EH (cell line): Measurements from ENCODE around the gene LRP2BP.
"Not testable (repeated sequence)": the region's sequence is repeated elsewhere in the genome, so short reads cannot be mapped to it uniquely, and the experiment has no call there.

Experiments used
- DNase-seq: peaks from one replicate; pipeline ENCODE4 v3.0.0-alpha.2; 2015; ENCODE audit warnings: low read depth

The LRP2BP gene

GRCh38 chr4:185395956-185396723, 416 bp upstream of the LRP2BP start:
- DNase-seq: peak; percentile 98

GRCh38 chr4:185394568-185395237, 1.0 kb downstream of the LRP2BP start:
- DNase-seq: peak; percentile 30

- no peak for DNase-seq
These were observed 3.6 kb downstream of the LRP2BP start for GRCh38 chr4:185392156-185392555.

- no peak for DNase-seq
These were observed 4.8 kb downstream of the LRP2BP start for GRCh38 chr4:185390941-185391340.

GRCh38 chr4:185387957-185388356, 7.8 kb downstream of the LRP2BP start:
- no peak for DNase-seq

- peak; percentile 54 for DNase-seq
These were observed 10.8 kb downstream of the LRP2BP start for GRCh38 chr4:185384930-185385331.

GRCh38 chr4:185384061-185384460, 11.7 kb downstream of the LRP2BP start:
- DNase-seq: no peak

- no peak for DNase-seq
These were observed 12.3 kb downstream of the LRP2BP start for GRCh38 chr4:185383451-185383850.

- no peak for DNase-seq
These were observed 13.0 kb downstream of the LRP2BP start for GRCh38 chr4:185382754-185383153.

- DNase-seq: peak; percentile 40
These were observed 14.2 kb downstream of the LRP2BP start for GRCh38 chr4:185381288-185382196.

GRCh38 chr4:185380320-185380719, 15.4 kb downstream of the LRP2BP start:
- no peak for DNase-seq

GRCh38 chr4:185379326-185380295, 16.1 kb downstream of the LRP2BP start:
- DNase-seq: no peak

- no peak for DNase-seq
These were observed 17.5 kb downstream of the LRP2BP start for GRCh38 chr4:185378264-185378663.

GRCh38 chr4:185374573-185374972, 21.2 kb downstream of the LRP2BP start:
- no peak for DNase-seq

GRCh38 chr4:185374027-185374426, 21.7 kb downstream of the LRP2BP start:
- DNase-seq: no peak

- DNase-seq: no peak
These were observed 24.0 kb downstream of the LRP2BP start for GRCh38 chr4:185371702-185372101.

- DNase-seq: no peak
These were observed 25.3 kb downstream of the LRP2BP start for GRCh38 chr4:185370268-185370949.

- peak; percentile 32 for DNase-seq
These were observed 26.0 kb downstream of the LRP2BP start for GRCh38 chr4:185369731-185370130.

GRCh38 chr4:185364886-185365285, 30.8 kb downstream of the LRP2BP start:
- no peak for DNase-seq

GRCh38 chr4:185363251-185363650, 32.5 kb downstream of the LRP2BP start:
- no peak for DNase-seq

- not testable (repeated sequence) for DNase-seq
These were observed 33.2 kb downstream of the LRP2BP start for GRCh38 chr4:185362570-185362969.
